H1 (cell line): ENCODE measurements around the gene PDK3. TPM values are rescaled to one million over a fixed set of nuclear protein-coding genes. Genes with fewer than 3 reads are reported as not detected.

Experiments
- CTCF ChIA-PET: fragments of 300-600 bp; sonication (Branson Sonifier 250); formaldehyde crosslinking; loops from one replicate; lab custom pipeline; 2021; ENCODE audit not compliant: partially characterized antibody; lab: Charles Lee
- POLR2A ChIA-PET: fragments of 300-600 bp; sonication (Branson Sonifier 250); formaldehyde crosslinking; loops from one replicate; lab custom pipeline; 2021; ENCODE audit warnings: inconsistent platforms; ENCODE audit not compliant: partially characterized antibody; lab: Charles Lee
- DNase-seq, 2 experiments: peaks; one replicate each; pipeline versions ENCODE4 v3.0.0 to v3.0.0-alpha.2; 2010 to 2022; ENCODE audit warnings: low spot score in 2 of 2, low read depth in 1 of 2, mixed read lengths in 1 of 2
- FAIRE-seq: peaks from 2 replicates; lab custom pipeline; 2011; peaks lifted over from hg19 to GRCh38; lab: Jason Lieb, UNC
- H2AFZ ChIP-seq: 2 replicates; pipeline ENCODE4 v1.8.1; 2012; ENCODE audit warnings: low read length, inconsistent platforms
- H2AK5ac ChIP-seq: 2 replicates; pipeline ENCODE4 v1.6.1; 2013; ENCODE audit warnings: low read depth, low read length
- H2BK120ac ChIP-seq: replicated peaks from 2 replicates; pipeline ENCODE3; 2013; ENCODE audit warnings: low read depth, low read length, inconsistent platforms
- H2BK12ac ChIP-seq: 2 replicates; pipeline ENCODE4 v1.6.1; 2013; ENCODE audit warnings: low read depth, low read length
- H2BK15ac ChIP-seq: 2 replicates; pipeline ENCODE4 v1.6.1; 2013; ENCODE audit warnings: low read length
- H2BK20ac ChIP-seq: 2 replicates; pipeline ENCODE4 v1.6.1; 2013; ENCODE audit warnings: low read length
- H2BK5ac ChIP-seq: 2 replicates; pipeline ENCODE4 v1.6.1; 2013; ENCODE audit warnings: low read depth, low read length
- H3K14ac ChIP-seq: 2 replicates; pipeline ENCODE4 v1.6.1; 2013; ENCODE audit warnings: inconsistent platforms; ENCODE audit not compliant: insufficient read length
- H3K18ac ChIP-seq: 2 replicates; pipeline ENCODE4 v1.6.1; 2013; ENCODE audit warnings: low read length; ENCODE audit errors: extremely low read depth
- H3K23ac ChIP-seq: 2 replicates; pipeline ENCODE4 v1.6.1; 2013; ENCODE audit warnings: inconsistent platforms; ENCODE audit not compliant: insufficient read length
- H3K23me2 ChIP-seq: 2 replicates; pipeline ENCODE4 v1.6.1; 2013; ENCODE audit warnings: low read depth, low read length
- H3K27ac ChIP-seq: 2 replicates; pipeline ENCODE4 v1.6.1; 2011; ENCODE audit warnings: low read depth, low read length, inconsistent platforms
- H3K27me3 ChIP-seq, 4 experiments: replicated peaks in 1 of 4; 1 replicate in 1 of 4; 2 replicates in 3 of 4; pipeline versions ENCODE4 v1.6.1 to v1.8.1; 2011 to 2013; ENCODE audit warnings: low read length in 3 of 4, mild to moderate bottlenecking in 3 of 4, inconsistent platforms in 2 of 4, mixed read lengths in 2 of 4, moderate library complexity in 1 of 4; ENCODE audit not compliant: control insufficient read depth in 3 of 4, insufficient read depth in 3 of 4; ENCODE audit errors: extremely low read depth in 1 of 4
- H3K36me3 ChIP-seq, 4 experiments: 2 replicates each; pipeline versions ENCODE4 v1.6.1 to v1.8.1; 2011 to 2013; ENCODE audit warnings: mild to moderate bottlenecking in 4 of 4, low read length in 3 of 4, moderate library complexity in 2 of 4, control low read depth in 1 of 4, inconsistent platforms in 1 of 4; ENCODE audit not compliant: insufficient read depth in 4 of 4, control insufficient read depth in 2 of 4
- H3K4ac ChIP-seq: replicated peaks from 2 replicates; pipeline ENCODE3; 2013; ENCODE audit warnings: low read length, low read depth, mixed read lengths, inconsistent platforms; ENCODE audit not compliant: insufficient read length
- H3K4me1 ChIP-seq, 4 experiments: replicated peaks in 1 of 4; 1 replicate in 1 of 4; 2 replicates in 3 of 4; pipeline versions ENCODE4 v1.6.1 to v1.8.1; 2011 to 2013; ENCODE audit warnings: low read length in 3 of 4, inconsistent platforms in 2 of 4, mixed read lengths in 1 of 4; ENCODE audit not compliant: insufficient read depth in 4 of 4, control insufficient read depth in 3 of 4
- H3K4me2 ChIP-seq, 2 experiments: 2 replicates each; pipeline versions ENCODE4 v1.6.1 to v1.8.1; 2011 to 2013; ENCODE audit warnings: low read depth in 2 of 2, low read length in 2 of 2, control low read depth in 1 of 2, inconsistent platforms in 1 of 2, mild to moderate bottlenecking in 1 of 2; ENCODE audit not compliant: insufficient read depth in 1 of 2
- H3K4me3 ChIP-seq, 4 experiments: fragments of 200-600, 300-600 bp in 1 of 4; sonication (generic), shearing (Covaris generic), sonication (Bioruptor Twin) in 1 of 4; 2 replicates each; pipeline versions ENCODE4 v1.5.1 to v1.8.1; 2011 to 2016; ENCODE audit warnings: low read length in 4 of 4, low read depth in 3 of 4, control low read depth in 2 of 4, inconsistent platforms in 2 of 4, mild to moderate bottlenecking in 2 of 4, mixed read lengths in 1 of 4, moderate library complexity in 1 of 4; ENCODE audit not compliant: insufficient read depth in 2 of 4; ENCODE audit errors: extremely low read depth in 1 of 4
- H3K56ac ChIP-seq: replicated peaks from 2 replicates; pipeline ENCODE3; 2013; ENCODE audit warnings: low read depth, mild to moderate bottlenecking, mixed read lengths, low read length, inconsistent platforms; ENCODE audit not compliant: insufficient read length
- H3K79me1 ChIP-seq: 2 replicates; pipeline ENCODE4 v1.6.1; 2013; ENCODE audit warnings: low read depth, low read length, control low read depth
- H3K79me2 ChIP-seq, 2 experiments: 2 replicates each; pipeline versions ENCODE4 v1.6.1 to v1.8.1; 2012 to 2013; ENCODE audit warnings: low read length in 2 of 2, mild to moderate bottlenecking in 2 of 2, inconsistent platforms in 1 of 2; ENCODE audit not compliant: insufficient read depth in 2 of 2, control insufficient read depth in 1 of 2
- H3K9ac ChIP-seq, 4 experiments: replicated peaks in 1 of 4; 1 replicate in 1 of 4; 2 replicates in 3 of 4; pipeline versions ENCODE4 v1.6.1 to v1.8.1; 2011 to 2013; ENCODE audit warnings: low read depth in 3 of 4, low read length in 3 of 4, control low read depth in 2 of 4, mild to moderate bottlenecking in 2 of 4, moderate library complexity in 2 of 4, inconsistent platforms in 1 of 4; ENCODE audit errors: extremely low read depth in 1 of 4
- H3K9me3 ChIP-seq, 2 experiments: 2 replicates each; pipeline versions ENCODE4 v1.6.1 to v1.8.1; 2012 to 2013; ENCODE audit warnings: mild to moderate bottlenecking in 2 of 2, moderate library complexity in 2 of 2, control low read depth in 1 of 2, inconsistent platforms in 1 of 2, low read depth in 1 of 2, low read length in 1 of 2, mixed read lengths in 1 of 2; ENCODE audit not compliant: insufficient read depth in 2 of 2
- H4K20me1 ChIP-seq, 2 experiments: replicated peaks in 1 of 2; 2 replicates each; pipeline versions ENCODE3 to v1.8.1; 2011 to 2013; ENCODE audit warnings: inconsistent platforms in 2 of 2, low read length in 2 of 2, mild to moderate bottlenecking in 1 of 2; ENCODE audit not compliant: insufficient read depth in 2 of 2, control insufficient read depth in 1 of 2
- H4K5ac ChIP-seq: 2 replicates; pipeline ENCODE4 v1.6.1; 2013; ENCODE audit warnings: low read length, low read depth, mixed read lengths, inconsistent platforms; ENCODE audit not compliant: insufficient read length
- H4K8ac ChIP-seq: 2 replicates; pipeline ENCODE4 v1.8.0; 2013; ENCODE audit warnings: mild to moderate bottlenecking, moderate library complexity, low read length, inconsistent platforms; ENCODE audit not compliant: insufficient read depth; ENCODE audit errors: extremely low read depth
- H4K91ac ChIP-seq: replicated peaks from 2 replicates; pipeline ENCODE3; 2013; ENCODE audit warnings: low read length, mixed read lengths, inconsistent platforms; ENCODE audit not compliant: insufficient read length
- BACH1 ChIP-seq: IDR thresholded peaks from 2 replicates; pipeline ENCODE4 v1.6.1; 2012; ENCODE audit warnings: low read length, improper control_type of control experiment
- CEBPB ChIP-seq: IDR thresholded peaks from 2 replicates; pipeline ENCODE4 v1.6.1; 2012; ENCODE audit warnings: low read depth, low read length
- RAD21 ChIP-seq, 2 experiments: IDR thresholded peaks in 1 of 2; conservative IDR thresholded peaks in 1 of 2; 2 replicates each; pipeline ENCODE4 v1.6.1; 2011; ENCODE audit warnings: low read depth in 2 of 2, low read length in 2 of 2, improper control_type of control experiment in 1 of 2, inconsistent platforms in 1 of 2, mild to moderate bottlenecking in 1 of 2, moderate library complexity in 1 of 2
- RNF2 ChIP-seq: fragments of 200-900, 300-1000 bp; sonication (generic); IDR thresholded peaks from 2 replicates; pipeline ENCODE4 v1.7.1; 2016; ENCODE audit warnings: borderline replicate concordance, low read depth, mild to moderate bottlenecking, antibody characterized with exemption, low read length; ENCODE audit not compliant: poor library complexity, severe bottlenecking; ENCODE audit errors: missing control alignments
- SIRT6 ChIP-seq: IDR thresholded peaks from one replicate; pipeline ENCODE4 v1.7.1; 2012; ENCODE audit warnings: low read length, inconsistent platforms
- SUZ12 ChIP-seq: fragments of 200-600 bp; sonication (generic); IDR thresholded peaks from 2 replicates; pipeline ENCODE4 v1.6.1; 2012; ENCODE audit warnings: mild to moderate bottlenecking, inconsistent platforms, low read length, moderate library complexity, mixed read lengths
- WGBS, 2 experiments: shearing (Covaris generic) in 1 of 2; methylation state at CpG; one replicate each; pipeline versions ENCODE4 v1.1.6 to v1.1.7; 2013 to 2015; ENCODE audit warnings: low lambda C conversion rate in 2 of 2, mixed read lengths in 2 of 2, inconsistent platforms in 1 of 2, low coverage in 1 of 2, missing lambda C conversion rate in 1 of 2; ENCODE audit not compliant: insufficient replicate concordance in 2 of 2, insufficient coverage in 1 of 2, insufficient read length in 1 of 2; ENCODE audit errors: extremely low coverage in 1 of 2, missing lambda C conversion rate in 1 of 2; 5-methylcytosine and 5-hydroxymethylcytosine counted together
- polyA plus RNA-seq, 7 experiments: library from polyadenylated mRNA; depleted of rRNA in 3 of 7; stranded (reverse) in 5 of 7; unstranded in 2 of 7; fragments of >200 nt in 5 of 7; fragments of 200-250 nt in 2 of 7; gene quantifications; 1 replicate in 5 of 7; 2 replicates in 1 of 7; 4 replicates in 1 of 7; pipeline versions ENCODE4 v1.2.1 to v1.2.3, GENCODE V29; 2011 to 2013; ENCODE audit warnings: missing spikeins in 2 of 7, mixed read lengths in 2 of 7
- total RNA-seq: library from RNA; stranded (reverse); fragmentation: NEBNext Ultra II Directional; extraction: Animal tissue kit (Norgen Biotek cat#: 25700); gene quantifications from 2 replicates; pipeline ENCODE4 v1.2.1, GENCODE V29; 2021
- TF ChIP-seq, protein P1 (sequence below): IDR thresholded peaks from 2 replicates; pipeline ENCODE4 v1.6.1; 2011; ENCODE audit warnings: low read length, improper control_type of control experiment
- TF ChIP-seq, protein P2 (sequence below), 3 experiments: IDR thresholded peaks; 1 replicate in 2 of 3; 2 replicates in 1 of 3; pipeline versions ENCODE4 v1.5.1 to v1.6.1; 2011; ENCODE audit warnings: low read length in 3 of 3, mild to moderate bottlenecking in 3 of 3, inconsistent platforms in 2 of 3, low read depth in 1 of 3, moderate library complexity in 1 of 3; ENCODE audit not compliant: insufficient read depth in 1 of 3; ENCODE audit errors: control extremely low read depth in 1 of 3

Gene PDK3
- total and polyA plus RNA-seq, 2 of the 8 experiments (the other 6 are each of a cell fraction or from before 2014, with no cell fraction given) = 22.5 to 25.5 TPM

DNA sequence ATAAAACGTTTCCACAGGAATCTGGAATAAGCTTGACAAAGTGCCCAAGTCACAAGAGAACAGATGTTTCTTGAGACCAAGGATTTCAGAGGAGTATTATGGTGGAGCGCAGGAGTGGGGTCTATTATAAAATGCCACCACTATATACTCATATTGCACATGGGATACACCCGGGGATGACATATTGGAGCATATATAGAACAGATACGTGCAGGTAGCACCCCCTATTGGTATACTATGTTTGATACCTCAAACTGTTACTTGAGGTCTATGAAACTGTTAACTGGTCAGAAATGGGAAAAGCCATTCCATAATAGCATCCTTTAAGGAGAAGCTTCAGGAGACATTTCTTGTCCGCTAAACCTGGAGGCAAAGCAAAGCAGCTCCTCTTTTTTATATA is 96.0 kb downstream of the PDK3 start:
- no peak for FAIRE-seq
- POLR2A ChIA-PET = no interaction called here
- H2BK120ac ChIP-seq = no peak overlapping the region

More for the DNA sequence above, 96.0 kb downstream of the PDK3 start:
- Histone ChIP-seq H3K23me2 (no peaks in the 10 kb centered on the region), H3K36me3 (no peaks in the 10 kb centered on the region; a peak in 1 of 8 replicates), H3K4me3 (no peak overlapping the region), H3K9me3 (no peaks in the 10 kb centered on the region), H3K4me2 (no peak overlapping the region), H2BK15ac (no peak overlapping the region), H2BK5ac (no peak overlapping the region), H2BK12ac (no peak overlapping the region), H3K23ac (no peak overlapping the region), H3K4ac (no peak overlapping the region), H3K56ac (no peak overlapping the region), H3K79me1 (no peaks in the 10 kb centered on the region), H3K4me1 (no peaks in the 10 kb centered on the region), H2AFZ (no peak overlapping the region), H4K91ac (no peak overlapping the region), H2AK5ac (no peak overlapping the region), H2BK20ac (no peak overlapping the region), H3K27me3 (no peaks in the 10 kb centered on the region), H3K27ac (no peak overlapping the region), H3K9ac (no peak overlapping the region), H3K14ac (no peak overlapping the region), H3K79me2 (no peaks in the 10 kb centered on the region), H4K20me1 (no peaks in the 10 kb centered on the region), H4K5ac (no peak overlapping the region), H3K18ac (no peak overlapping the region), H4K8ac (no peak overlapping the region)
- WGBS, 2 experiments = 88% methylated on average over 5 of the region's 5 CpGs; no CpG with 5 or more reads in 1 of the 2 experiments
- TF ChIP-seq SUZ12 (no peak), RAD21 (IDR thresholded peaks at IDR 0.05 in 1 of 2, conservative IDR thresholded peaks at IDR 0.05 in 1 of 2; ENCODE audit: low read depth in 2 of 2, low read length in 2 of 2) (peak; percentile 44 to 55; a peak in 3 of 4 replicates), CEBPB (no peak), SIRT6 (no peak), RNF2 (no peak), BACH1 (no peak)
- TF ChIP-seq, protein P1, sequence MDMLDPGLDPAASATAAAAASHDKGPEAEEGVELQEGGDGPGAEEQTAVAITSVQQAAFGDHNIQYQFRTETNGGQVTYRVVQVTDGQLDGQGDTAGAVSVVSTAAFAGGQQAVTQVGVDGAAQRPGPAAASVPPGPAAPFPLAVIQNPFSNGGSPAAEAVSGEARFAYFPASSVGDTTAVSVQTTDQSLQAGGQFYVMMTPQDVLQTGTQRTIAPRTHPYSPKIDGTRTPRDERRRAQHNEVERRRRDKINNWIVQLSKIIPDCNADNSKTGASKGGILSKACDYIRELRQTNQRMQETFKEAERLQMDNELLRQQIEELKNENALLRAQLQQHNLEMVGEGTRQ = no peak
- TF ChIP-seq, protein P2, sequence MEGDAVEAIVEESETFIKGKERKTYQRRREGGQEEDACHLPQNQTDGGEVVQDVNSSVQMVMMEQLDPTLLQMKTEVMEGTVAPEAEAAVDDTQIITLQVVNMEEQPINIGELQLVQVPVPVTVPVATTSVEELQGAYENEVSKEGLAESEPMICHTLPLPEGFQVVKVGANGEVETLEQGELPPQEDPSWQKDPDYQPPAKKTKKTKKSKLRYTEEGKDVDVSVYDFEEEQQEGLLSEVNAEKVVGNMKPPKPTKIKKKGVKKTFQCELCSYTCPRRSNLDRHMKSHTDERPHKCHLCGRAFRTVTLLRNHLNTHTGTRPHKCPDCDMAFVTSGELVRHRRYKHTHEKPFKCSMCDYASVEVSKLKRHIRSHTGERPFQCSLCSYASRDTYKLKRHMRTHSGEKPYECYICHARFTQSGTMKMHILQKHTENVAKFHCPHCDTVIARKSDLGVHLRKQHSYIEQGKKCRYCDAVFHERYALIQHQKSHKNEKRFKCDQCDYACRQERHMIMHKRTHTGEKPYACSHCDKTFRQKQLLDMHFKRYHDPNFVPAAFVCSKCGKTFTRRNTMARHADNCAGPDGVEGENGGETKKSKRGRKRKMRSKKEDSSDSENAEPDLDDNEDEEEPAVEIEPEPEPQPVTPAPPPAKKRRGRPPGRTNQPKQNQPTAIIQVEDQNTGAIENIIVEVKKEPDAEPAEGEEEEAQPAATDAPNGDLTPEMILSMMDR (IDR thresholded peaks at IDR 0.05; ENCODE audit: control extremely low read depth in 1 of 3, insufficient read depth in 1 of 3, low read depth in 1 of 3, low read length in 3 of 3) = peak in 1 of 3 experiments; percentile 29; a peak in 2 of 4 replicates
- no peak for DNase-seq
- CTCF ChIA-PET = interaction anchor here (0.6 to 2.1 kb wide), 17 partner anchors 9 to 616 kb away, joined by 3 to 6 read pairs (median 3); no protein-coding TSS in a partner anchor
